VCaP (cell line): Measurements from ENCODE around the gene FREM1.

Experiments used
- H3K27ac ChIP-seq: fragments of 450-650 bp; 2 replicates; pipeline ENCODE4 v1.5.1; 2017
- TF ChIP-seq, protein P1 (sequence below): fragments of 450-650 bp; conservative IDR thresholded peaks from 2 replicates; pipeline ENCODE4 v1.5.1; 2017; ENCODE audit warnings: mild to moderate bottlenecking, moderate library complexity

Gene FREM1

DNA sequence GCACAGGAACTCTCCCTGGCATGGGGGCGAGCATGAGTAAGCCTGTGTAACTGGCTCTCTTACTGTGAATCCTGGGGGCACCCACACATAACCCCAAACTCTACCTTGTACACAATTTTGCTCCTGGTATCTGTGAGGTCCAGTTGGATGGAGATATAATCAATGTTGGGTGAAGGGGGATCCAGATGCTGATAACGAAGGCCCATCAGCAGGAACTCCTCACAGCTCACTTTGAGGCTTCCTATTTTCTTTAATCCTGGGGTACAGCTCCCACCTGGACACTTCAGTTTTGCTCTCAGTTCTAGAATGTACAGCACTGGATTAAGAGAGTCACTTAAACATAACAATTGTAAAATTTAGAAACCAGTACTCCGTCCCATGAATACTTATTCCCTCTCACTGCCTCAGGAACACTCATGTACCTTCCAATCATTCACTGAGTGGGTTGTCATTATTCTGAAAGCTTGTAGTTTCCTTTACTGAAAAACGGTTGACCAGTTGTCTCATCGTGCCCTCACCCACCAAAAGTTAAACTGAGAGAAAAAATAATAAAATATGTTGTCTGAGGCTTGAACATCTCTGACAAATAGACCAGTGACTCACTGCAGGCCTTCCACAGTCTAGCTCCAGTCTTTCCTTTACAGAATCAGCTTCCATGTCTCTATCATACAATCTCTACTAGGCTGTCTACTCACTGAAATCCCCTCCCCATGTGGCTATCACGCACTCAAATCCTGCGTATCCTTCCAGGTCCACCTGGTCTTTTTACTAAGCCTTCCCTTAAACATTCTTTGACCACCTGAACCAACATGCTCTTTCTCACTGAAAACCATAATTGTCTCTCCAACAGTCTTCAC, 52.6 kb downstream of the FREM1 start:
- TF ChIP-seq, protein P1, sequence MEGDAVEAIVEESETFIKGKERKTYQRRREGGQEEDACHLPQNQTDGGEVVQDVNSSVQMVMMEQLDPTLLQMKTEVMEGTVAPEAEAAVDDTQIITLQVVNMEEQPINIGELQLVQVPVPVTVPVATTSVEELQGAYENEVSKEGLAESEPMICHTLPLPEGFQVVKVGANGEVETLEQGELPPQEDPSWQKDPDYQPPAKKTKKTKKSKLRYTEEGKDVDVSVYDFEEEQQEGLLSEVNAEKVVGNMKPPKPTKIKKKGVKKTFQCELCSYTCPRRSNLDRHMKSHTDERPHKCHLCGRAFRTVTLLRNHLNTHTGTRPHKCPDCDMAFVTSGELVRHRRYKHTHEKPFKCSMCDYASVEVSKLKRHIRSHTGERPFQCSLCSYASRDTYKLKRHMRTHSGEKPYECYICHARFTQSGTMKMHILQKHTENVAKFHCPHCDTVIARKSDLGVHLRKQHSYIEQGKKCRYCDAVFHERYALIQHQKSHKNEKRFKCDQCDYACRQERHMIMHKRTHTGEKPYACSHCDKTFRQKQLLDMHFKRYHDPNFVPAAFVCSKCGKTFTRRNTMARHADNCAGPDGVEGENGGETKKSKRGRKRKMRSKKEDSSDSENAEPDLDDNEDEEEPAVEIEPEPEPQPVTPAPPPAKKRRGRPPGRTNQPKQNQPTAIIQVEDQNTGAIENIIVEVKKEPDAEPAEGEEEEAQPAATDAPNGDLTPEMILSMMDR, result no peak
- no peak overlapping the region for H3K27ac ChIP-seq

GRCh38 chr9:14849851-14850250, 60.4 kb downstream of the FREM1 start:
- TF ChIP-seq, protein P1, result no peak
- no peak overlapping the region for H3K27ac ChIP-seq

GRCh38 chr9:14849296-14849695, 60.9 kb downstream of the FREM1 start:
- TF ChIP-seq, protein P1, result no peak
- H3K27ac ChIP-seq, result no peak overlapping the region

- TF ChIP-seq, protein P1, result peak; percentile 88
These were observed 63.3 kb downstream of the FREM1 start for GRCh38 chr9:14846871-14847311.

GRCh38 chr9:14843163-14843562, 67.1 kb downstream of the FREM1 start:
- H3K27ac ChIP-seq, result no peak overlapping the region
- TF ChIP-seq, protein P1, result no peak

More at GRCh38 chr9:14846871-14847311, 63.3 kb downstream of the FREM1 start:
- H3K27ac ChIP-seq, result no peak overlapping the region

DNA sequence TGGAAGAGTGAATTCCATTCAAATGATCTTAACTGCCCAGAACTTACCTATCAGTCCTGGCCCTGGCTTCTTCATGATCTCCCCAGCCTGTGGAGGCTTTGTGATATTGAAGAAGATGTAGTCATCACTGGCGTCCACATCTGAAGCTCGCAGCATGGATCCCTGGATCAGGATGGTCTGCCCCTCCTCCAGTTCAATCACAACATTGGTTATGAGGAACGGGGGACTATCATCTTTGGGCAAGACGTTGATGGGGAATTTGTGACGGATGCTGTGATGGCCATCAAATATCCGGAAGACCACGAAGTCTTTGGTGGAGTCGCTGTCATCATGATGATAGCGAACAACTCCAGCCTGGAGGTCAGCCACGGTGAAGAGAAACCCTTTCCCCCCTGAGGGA, 68.0 kb downstream of the FREM1 start:
- TF ChIP-seq, protein P1, result no peak
- H3K27ac ChIP-seq, result no peak overlapping the region

- H3K27ac ChIP-seq, result no peak overlapping the region; the same call in 1 of the 2 replicates
- TF ChIP-seq, protein P1, result no peak
These were observed 71.5 kb downstream of the FREM1 start for GRCh38 chr9:14838701-14839100.
